GM21717 (cell line): ENCODE results near the gene ABCC3.

Experiments
- ATAC-seq: cut with Tn5 transposase; IDR thresholded peaks from one replicate; pipeline ENCODE4 v1.9.1; 2021; ENCODE audit warnings: mild to moderate bottlenecking, moderate library complexity; ENCODE audit not compliant: unreplicated experiment

The ABCC3 gene

GRCh38 chr17:50607522-50608175 lies 27.0 kb upstream of the ABCC3 start:
- ATAC-seq = no peak

GRCh38 chr17:50608700-50609379 lies 25.8 kb upstream of the ABCC3 start:
- no peak for ATAC-seq

- ATAC-seq = no peak
Measured at GRCh38 chr17:50609380-50610074, 25.2 kb upstream of the ABCC3 start.

GRCh38 chr17:50611634-50612033 lies 23.0 kb upstream of the ABCC3 start:
- ATAC-seq = no peak

- no peak for ATAC-seq
Measured at GRCh38 chr17:50612281-50612680, 22.4 kb upstream of the ABCC3 start.

GRCh38 chr17:50613007-50613992 lies 21.4 kb upstream of the ABCC3 start:
- ATAC-seq = no peak

- no peak for ATAC-seq
Measured at GRCh38 chr17:50614471-50615051, 20.1 kb upstream of the ABCC3 start.

GRCh38 chr17:50615828-50616227 lies 18.9 kb upstream of the ABCC3 start:
- ATAC-seq = no peak

- no peak for ATAC-seq
Measured at GRCh38 chr17:50618300-50618699, 16.4 kb upstream of the ABCC3 start.

- no peak for ATAC-seq
Measured at GRCh38 chr17:50618941-50619340, 15.7 kb upstream of the ABCC3 start.

- no peak for ATAC-seq
Measured at GRCh38 chr17:50619489-50619888, 15.2 kb upstream of the ABCC3 start.

GRCh38 chr17:50620237-50620636 lies 14.4 kb upstream of the ABCC3 start:
- ATAC-seq = no peak

GRCh38 chr17:50620858-50621257 lies 13.8 kb upstream of the ABCC3 start:
- ATAC-seq = no peak

GRCh38 chr17:50621574-50622031 lies 13.1 kb upstream of the ABCC3 start:
- ATAC-seq = no peak

- no peak for ATAC-seq
Measured at GRCh38 chr17:50624321-50624934, 10.3 kb upstream of the ABCC3 start.

- ATAC-seq = no peak
Measured at GRCh38 chr17:50625032-50625871, 9.4 kb upstream of the ABCC3 start.

- ATAC-seq = no peak
Measured at GRCh38 chr17:50626037-50626574, 8.6 kb upstream of the ABCC3 start.

GRCh38 chr17:50627036-50627781 lies 7.5 kb upstream of the ABCC3 start:
- no peak for ATAC-seq
